Lower leg skin (tissue), 4 donors: ENCODE results near the gene USP30. TPM values are rescaled to one million over a fixed set of nuclear protein-coding genes. Genes with fewer than 3 reads are reported as not detected.

ENCODE experiments used
- DNase-seq, 2 donors: peaks; one replicate each; pipeline ENCODE4 v3.0.0-alpha.2; 2019; ENCODE audit warnings: low spot score in 2 of 2
- H3K4me3 ChIP-seq: fragments of 200-600 bp; sonication (generic); 2 replicates; pipeline ENCODE4 v1.5.1; 2017; ENCODE audit warnings: mild to moderate bottlenecking, low read depth; ENCODE audit not compliant: poor library complexity, severe bottlenecking
- POLR2A ChIP-seq, 2 donors: fragments of 450-650 bp; IDR thresholded peaks; one replicate each; pipeline ENCODE4 v1.6.1; 2016 to 2017; ENCODE audit warnings: antibody characterized with exemption in 2 of 2, mild to moderate bottlenecking in 1 of 2, moderate library complexity in 1 of 2
- WGBS, 2 donors: methylation state at CpG; one replicate each; pipeline ENCODE4 v1.1.5; 2018; 5-methylcytosine and 5-hydroxymethylcytosine counted together
- intact Hi-C: fragments of 100-400 bp; cut with DNase I; formaldehyde crosslinking; loops from one replicate; pipeline ENCODE4 v1.15.0; 2023; ENCODE audit warnings: low total_unique reads
- total RNA-seq, 4 donors: library from RNA; depleted of rRNA; stranded (reverse); fragments of >200 nt; gene quantifications; one replicate each; pipeline ENCODE4 v1.1.0, GENCODE V29; 2016
- TF ChIP-seq, protein P1 (sequence below), 3 donors: fragments of 450-650 bp; IDR thresholded peaks; one replicate each; pipeline ENCODE4 v1.5.1; 2016; ENCODE audit warnings: antibody characterized with exemption in 3 of 3, mild to moderate bottlenecking in 3 of 3, moderate library complexity in 2 of 3

The USP30 gene
- total RNA-seq, 4 donors from 2014 or later = 11.5 to 29.5 (median 22.2) TPM

DNA sequence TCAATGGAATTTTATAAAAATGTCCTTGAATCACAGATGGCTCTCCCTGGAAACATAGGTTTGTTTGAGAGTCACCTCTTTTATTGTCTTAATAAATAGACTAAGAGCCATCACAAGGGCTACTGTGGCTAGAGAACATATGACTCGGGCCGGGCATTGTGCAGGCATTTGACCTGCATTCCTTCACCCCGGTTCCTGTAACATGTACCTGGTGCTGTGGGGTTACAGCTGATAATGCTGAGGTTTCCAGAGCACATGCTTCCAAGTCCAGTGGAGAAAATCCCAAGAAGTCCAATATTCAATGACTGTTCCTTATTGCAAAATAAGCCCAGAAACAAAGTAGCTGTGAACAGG is 63.0 kb downstream of the USP30 start:
- TF ChIP-seq, protein P1, sequence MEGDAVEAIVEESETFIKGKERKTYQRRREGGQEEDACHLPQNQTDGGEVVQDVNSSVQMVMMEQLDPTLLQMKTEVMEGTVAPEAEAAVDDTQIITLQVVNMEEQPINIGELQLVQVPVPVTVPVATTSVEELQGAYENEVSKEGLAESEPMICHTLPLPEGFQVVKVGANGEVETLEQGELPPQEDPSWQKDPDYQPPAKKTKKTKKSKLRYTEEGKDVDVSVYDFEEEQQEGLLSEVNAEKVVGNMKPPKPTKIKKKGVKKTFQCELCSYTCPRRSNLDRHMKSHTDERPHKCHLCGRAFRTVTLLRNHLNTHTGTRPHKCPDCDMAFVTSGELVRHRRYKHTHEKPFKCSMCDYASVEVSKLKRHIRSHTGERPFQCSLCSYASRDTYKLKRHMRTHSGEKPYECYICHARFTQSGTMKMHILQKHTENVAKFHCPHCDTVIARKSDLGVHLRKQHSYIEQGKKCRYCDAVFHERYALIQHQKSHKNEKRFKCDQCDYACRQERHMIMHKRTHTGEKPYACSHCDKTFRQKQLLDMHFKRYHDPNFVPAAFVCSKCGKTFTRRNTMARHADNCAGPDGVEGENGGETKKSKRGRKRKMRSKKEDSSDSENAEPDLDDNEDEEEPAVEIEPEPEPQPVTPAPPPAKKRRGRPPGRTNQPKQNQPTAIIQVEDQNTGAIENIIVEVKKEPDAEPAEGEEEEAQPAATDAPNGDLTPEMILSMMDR (IDR thresholded peaks at IDR 0.05) = no peak
- TF ChIP-seq POLR2A (IDR thresholded peaks at IDR 0.05) = no peak
- intact Hi-C loops = no loop called here
- 78 to 80% methylated on average over 3 of the region's 3 CpGs for WGBS, 2 donors
- no peak overlapping the region for H3K4me3 ChIP-seq
- no peak for DNase-seq

DNA sequence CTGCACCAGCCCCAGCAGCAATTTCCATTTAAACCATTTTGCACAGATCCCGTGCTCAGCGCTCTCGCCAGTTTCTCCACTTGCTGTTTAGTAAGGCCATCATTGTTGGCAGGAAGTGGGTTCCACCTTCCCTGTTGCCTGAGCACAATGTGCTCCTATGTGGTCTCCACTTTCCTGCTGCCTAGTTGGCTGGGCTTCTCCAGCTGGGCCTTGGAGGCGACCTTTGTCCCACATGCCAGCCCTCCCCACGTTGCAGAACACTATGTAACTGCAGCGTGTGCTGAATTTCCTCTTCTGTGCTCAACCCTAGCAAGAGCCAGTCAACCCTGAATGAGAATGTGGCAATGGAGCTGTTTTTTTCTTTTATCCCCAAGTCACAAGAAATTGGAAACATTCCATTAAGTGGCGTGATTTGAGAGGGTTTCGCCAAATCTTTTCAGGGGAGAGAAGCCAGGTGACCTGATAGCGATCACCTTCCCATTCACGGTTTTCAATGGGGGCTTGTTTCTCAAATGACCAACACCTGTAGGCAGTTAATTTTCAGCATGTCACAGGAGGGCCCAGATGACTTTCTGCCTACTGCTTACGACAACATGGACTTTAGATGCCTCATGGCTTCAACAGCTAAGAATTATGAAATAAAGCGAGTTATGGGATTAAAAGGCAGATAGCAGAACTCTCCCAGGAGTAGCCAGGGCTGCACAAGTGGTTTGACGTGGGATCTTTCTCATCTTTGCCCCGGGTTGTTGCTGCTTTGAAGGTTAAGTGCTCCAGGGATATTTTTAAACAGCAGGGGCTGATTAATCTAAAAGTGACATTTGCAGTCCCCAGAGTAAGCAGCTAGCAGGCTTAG is 63.6 kb downstream of the USP30 start, which contains the start of gene ACACB:
Gene ACACB (plus strand): TSS at position 830 of the 853 bp plus-strand sequence. CDS start 22,819 bp downstream, outside the sequence.
- intact Hi-C loops = no loop called here
- H3K4me3 ChIP-seq = no peak within 1 kb of the TSS
- WGBS, 2 donors = 65 to 71% methylated on average over 14 of the region's 14 CpGs
- peak in 1 of 2 donors; percentile 75 for DNase-seq
- no peak for TF ChIP-seq POLR2A (IDR thresholded peaks at IDR 0.05)
- TF ChIP-seq, protein P1 (IDR thresholded peaks at IDR 0.05) = no peak

- no peak for DNase-seq
- TF ChIP-seq, protein P1 (IDR thresholded peaks at IDR 0.05) = no peak
- TF ChIP-seq POLR2A (IDR thresholded peaks at IDR 0.05) = no peak
- H3K4me3 ChIP-seq = no peak overlapping the region
- 80 to 89% methylated on average over 12 of the region's 12 CpGs for WGBS, 2 donors
- intact Hi-C loops = no loop called here
Measured at GRCh38 chr12:109116611-109116949, 64.2 kb downstream of the USP30 start.

- DNase-seq = no peak
- TF ChIP-seq POLR2A (IDR thresholded peaks at IDR 0.05) = no peak
- 79 to 82% methylated on average over 2 of the region's 2 CpGs for WGBS, 2 donors
Measured at GRCh38 chr12:109120095-109120494, 67.7 kb downstream of the USP30 start.

GRCh38 chr12:109120557-109120956 is 68.2 kb downstream of the USP30 start:
- no peak for DNase-seq
- intact Hi-C loops = no loop called here
- no peak overlapping the region for H3K4me3 ChIP-seq
- TF ChIP-seq, protein P1 (IDR thresholded peaks at IDR 0.05) = no peak
- no peak for TF ChIP-seq POLR2A (IDR thresholded peaks at IDR 0.05)
- WGBS, 2 donors = 68 to 83% methylated on average over 4 of the region's 4 CpGs

More at GRCh38 chr12:109120095-109120494, 67.7 kb downstream of the USP30 start:
- intact Hi-C loops = no loop called here
- H3K4me3 ChIP-seq = no peak overlapping the region

DNA sequence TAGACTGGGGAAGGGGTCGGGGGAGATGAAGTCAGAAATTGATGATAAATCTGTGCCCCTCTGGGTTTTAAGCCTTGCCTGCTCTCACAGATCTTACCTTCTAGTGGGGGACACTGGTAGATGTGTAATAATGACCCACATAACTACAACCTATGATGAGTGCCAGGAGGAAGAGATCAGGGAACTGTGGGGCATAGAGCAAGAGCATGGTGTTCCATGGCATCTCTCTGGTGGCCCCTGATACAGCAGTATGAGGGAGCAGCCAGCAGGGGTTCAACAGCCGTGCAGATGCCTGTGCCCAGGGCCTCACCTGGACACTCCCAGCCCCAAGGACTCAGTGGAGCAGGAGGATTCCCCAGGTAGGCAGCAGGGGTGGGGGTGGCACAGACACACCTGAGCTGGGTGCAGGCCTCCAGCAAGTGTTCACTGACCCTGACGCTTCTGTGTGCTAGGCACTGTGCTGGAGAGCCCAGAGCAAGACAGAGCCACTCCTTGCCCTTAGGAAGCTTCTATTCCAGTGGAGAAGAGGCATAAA is 69.0 kb downstream of the USP30 start:
- intact Hi-C loops = no loop called here
- no peak for DNase-seq
- no peak for TF ChIP-seq POLR2A (IDR thresholded peaks at IDR 0.05)
- TF ChIP-seq, protein P1 (IDR thresholded peaks at IDR 0.05) = no peak
- 85 to 90% methylated on average over 2 to 3 of the region's 3 CpGs for WGBS, 2 donors
- H3K4me3 ChIP-seq = no peak overlapping the region
